Measurements from ENCODE around the gene CENPF. TPM values are rescaled to one million over a fixed set of nuclear protein-coding genes. Genes with fewer than 3 reads are reported as not detected.

The CENPF gene
- total and polyA plus RNA-seq, 2 of the 13 experiments (the other 11 are each of a cell fraction or from before 2014, with no cell fraction given) = 14.7 to 84.9 TPM

DNA sequence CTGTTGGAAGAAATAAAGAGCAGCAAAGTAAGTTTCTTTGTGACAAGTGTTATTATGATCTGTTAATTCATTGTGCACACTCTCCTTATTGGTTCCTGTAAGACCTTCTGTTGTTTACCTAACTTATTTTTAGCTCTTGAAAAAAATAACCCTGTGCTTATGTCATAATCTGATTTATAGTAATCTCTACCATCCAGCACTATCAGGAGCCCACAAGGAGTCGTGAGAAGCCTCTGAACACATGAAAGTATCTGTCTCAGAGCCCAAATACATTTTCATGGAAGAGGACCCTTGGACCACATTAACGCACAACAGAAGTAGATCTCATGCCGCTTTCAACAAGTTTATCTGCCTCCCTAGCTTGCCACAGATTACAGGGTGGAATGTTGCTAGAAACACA is 45.8 kb downstream of the CENPF start (continued):
- TF ChIP-seq, protein P1, sequence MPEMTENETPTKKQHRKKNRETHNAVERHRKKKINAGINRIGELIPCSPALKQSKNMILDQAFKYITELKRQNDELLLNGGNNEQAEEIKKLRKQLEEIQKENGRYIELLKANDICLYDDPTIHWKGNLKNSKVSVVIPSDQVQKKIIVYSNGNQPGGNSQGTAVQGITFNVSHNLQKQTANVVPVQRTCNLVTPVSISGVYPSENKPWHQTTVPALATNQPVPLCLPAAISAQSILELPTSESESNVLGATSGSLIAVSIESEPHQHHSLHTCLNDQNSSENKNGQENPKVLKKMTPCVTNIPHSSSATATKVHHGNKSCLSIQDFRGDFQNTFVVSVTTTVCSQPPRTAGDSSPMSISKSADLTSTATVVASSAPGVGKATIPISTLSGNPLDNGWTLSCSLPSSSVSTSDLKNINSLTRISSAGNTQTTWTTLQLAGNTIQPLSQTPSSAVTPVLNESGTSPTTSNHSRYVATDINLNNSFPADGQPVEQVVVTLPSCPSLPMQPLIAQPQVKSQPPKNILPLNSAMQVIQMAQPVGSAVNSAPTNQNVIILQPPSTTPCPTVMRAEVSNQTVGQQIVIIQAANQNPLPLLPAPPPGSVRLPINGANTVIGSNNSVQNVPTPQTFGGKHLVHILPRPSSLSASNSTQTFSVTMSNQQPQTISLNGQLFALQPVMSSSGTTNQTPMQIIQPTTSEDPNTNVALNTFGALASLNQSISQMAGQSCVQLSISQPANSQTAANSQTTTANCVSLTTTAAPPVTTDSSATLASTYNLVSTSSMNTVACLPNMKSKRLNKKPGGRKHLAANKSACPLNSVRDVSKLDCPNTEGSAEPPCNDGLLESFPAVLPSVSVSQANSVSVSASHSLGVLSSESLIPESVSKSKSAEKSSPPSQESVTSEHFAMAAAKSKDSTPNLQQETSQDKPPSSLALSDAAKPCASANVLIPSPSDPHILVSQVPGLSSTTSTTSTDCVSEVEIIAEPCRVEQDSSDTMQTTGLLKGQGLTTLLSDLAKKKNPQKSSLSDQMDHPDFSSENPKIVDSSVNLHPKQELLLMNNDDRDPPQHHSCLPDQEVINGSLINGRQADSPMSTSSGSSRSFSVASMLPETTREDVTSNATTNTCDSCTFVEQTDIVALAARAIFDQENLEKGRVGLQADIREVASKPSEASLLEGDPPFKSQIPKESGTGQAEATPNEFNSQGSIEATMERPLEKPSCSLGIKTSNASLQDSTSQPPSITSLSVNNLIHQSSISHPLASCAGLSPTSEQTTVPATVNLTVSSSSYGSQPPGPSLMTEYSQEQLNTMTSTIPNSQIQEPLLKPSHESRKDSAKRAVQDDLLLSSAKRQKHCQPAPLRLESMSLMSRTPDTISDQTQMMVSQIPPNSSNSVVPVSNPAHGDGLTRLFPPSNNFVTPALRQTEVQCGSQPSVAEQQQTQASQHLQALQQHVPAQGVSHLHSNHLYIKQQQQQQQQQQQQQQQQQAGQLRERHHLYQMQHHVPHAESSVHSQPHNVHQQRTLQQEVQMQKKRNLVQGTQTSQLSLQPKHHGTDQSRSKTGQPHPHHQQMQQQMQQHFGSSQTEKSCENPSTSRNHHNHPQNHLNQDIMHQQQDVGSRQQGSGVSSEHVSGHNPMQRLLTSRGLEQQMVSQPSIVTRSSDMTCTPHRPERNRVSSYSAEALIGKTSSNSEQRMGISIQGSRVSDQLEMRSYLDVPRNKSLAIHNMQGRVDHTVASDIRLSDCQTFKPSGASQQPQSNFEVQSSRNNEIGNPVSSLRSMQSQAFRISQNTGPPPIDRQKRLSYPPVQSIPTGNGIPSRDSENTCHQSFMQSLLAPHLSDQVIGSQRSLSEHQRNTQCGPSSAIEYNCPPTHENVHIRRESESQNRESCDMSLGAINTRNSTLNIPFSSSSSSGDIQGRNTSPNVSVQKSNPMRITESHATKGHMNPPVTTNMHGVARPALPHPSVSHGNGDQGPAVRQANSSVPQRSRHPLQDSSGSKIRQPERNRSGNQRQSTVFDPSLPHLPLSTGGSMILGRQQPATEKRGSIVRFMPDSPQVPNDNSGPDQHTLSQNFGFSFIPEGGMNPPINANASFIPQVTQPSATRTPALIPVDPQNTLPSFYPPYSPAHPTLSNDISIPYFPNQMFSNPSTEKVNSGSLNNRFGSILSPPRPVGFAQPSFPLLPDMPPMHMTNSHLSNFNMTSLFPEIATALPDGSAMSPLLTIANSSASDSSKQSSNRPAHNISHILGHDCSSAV (CRISPR knock-in tag; IDR thresholded peaks at IDR 0.05; ENCODE audit: borderline replicate concordance) = no peak
- TF ChIP-seq ZNF768 (CRISPR knock-in tag; IDR thresholded peaks at IDR 0.05) = no peak

DNA sequence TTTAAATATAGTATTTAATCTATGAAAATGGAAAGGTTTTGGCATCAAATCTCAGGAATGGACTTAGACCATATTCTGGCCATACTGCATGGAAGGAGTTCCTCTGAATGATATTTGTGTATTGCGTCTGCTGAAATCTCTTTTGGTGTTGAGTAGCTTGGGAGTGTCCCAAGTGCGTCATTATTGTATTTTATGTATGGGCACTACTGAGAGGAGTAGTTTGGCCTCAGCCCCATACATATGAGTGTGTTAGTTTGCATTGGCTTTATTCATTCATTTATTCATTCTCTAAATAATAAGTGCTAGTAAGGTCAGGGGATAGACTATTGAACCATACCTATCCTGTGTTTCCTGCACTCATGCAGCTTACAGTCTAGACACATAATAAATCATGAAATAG is 46.6 kb downstream of the CENPF start:
- H4K20me1 ChIP-seq (ENCODE audit: insufficient read depth, low read length) = no peaks in the 10 kb centered on the region
- no peaks in the 10 kb centered on the region for H3K9me3 ChIP-seq (ENCODE audit: low read length)
- ChIA-PET CTCF (ENCODE audit: low intra/inter-chr PET ratio, low total read pairs) (no interaction called here), POLR2A (no interaction called here)
- 100% methylated on average over 2 of the region's 2 CpGs for WGBS (ENCODE audit: low lambda C conversion rate)
- H3K27ac ChIP-seq (ENCODE audit: extremely low read length, insufficient read depth, low read length) = no peak overlapping the region
- intact Hi-C loops (cut with micrococcal nuclease; ENCODE audit: unreplicated experiment) (no loop called here), in situ Hi-C loops (cut with HindIII; ENCODE audit: extremely low pct_ligation_motif_present, low pct_unique_long_range_greater_than_20kb) (loop anchor here (10.0 kb wide), 1 partner anchor 875 kb away; no protein-coding TSS in a partner anchor)
- no TSS peak for BruUV-seq (replicated peaks)
- TF ChIP-seq ZFP41 (CRISPR knock-in tag; IDR thresholded peaks at IDR 0.05; ENCODE audit: borderline replicate concordance) (no peak), MIER2 (CRISPR knock-in tag; IDR thresholded peaks at IDR 0.05) (no peak), HNF4A (CRISPR knock-in tag; IDR thresholded peaks at IDR 0.05) (no peak)
- TF ChIP-seq, protein P2, sequence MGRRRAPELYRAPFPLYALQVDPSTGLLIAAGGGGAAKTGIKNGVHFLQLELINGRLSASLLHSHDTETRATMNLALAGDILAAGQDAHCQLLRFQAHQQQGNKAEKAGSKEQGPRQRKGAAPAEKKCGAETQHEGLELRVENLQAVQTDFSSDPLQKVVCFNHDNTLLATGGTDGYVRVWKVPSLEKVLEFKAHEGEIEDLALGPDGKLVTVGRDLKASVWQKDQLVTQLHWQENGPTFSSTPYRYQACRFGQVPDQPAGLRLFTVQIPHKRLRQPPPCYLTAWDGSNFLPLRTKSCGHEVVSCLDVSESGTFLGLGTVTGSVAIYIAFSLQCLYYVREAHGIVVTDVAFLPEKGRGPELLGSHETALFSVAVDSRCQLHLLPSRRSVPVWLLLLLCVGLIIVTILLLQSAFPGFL (CRISPR knock-in tag; IDR thresholded peaks at IDR 0.05) = no peak
- H3K36me3 ChIP-seq (replicated peaks in 1 of 2; ENCODE audit: control insufficient read depth in 1 of 2, insufficient read depth in 2 of 2, low read length in 2 of 2) = peaks cover 21 to 86% of the 10 kb centered on the region in 2 experiments
- H3K4me3 ChIP-seq (replicated peaks in 1 of 3; ENCODE audit: insufficient read depth in 1 of 3, low read depth in 2 of 3, low read length in 3 of 3) = no peak overlapping the region
- ATAC-seq (no peak), DNase-seq (ENCODE audit: low spot score) (no peak), FAIRE-seq (no peak)
- H2AFZ ChIP-seq (ENCODE audit: low read length) = no peak overlapping the region
- H3K4me2 ChIP-seq (ENCODE audit: low read depth, low read length) = no peak overlapping the region
- no peaks in the 10 kb centered on the region for H3K79me2 ChIP-seq (ENCODE audit: insufficient read depth, low read length)
- H3K9ac ChIP-seq (ENCODE audit: insufficient read depth, low read depth, low read length) = no peak overlapping the region
- no peaks in the 10 kb centered on the region for H3K4me1 ChIP-seq (ENCODE audit: insufficient read depth, low read length)
- no peaks in the 10 kb centered on the region for H3K27me3 ChIP-seq (ENCODE audit: control insufficient read depth in 1 of 2, insufficient read depth in 2 of 2, low read length in 2 of 2)
